ENCODE data around the gene DGLUCY. TPM values are rescaled to one million over a fixed set of nuclear protein-coding genes. Genes with fewer than 3 reads are reported as not detected.

Gene DGLUCY
- total and polyA plus RNA-seq, 4 donors: 17.9 to 58.1 (median 24.9) TPM

DNA sequence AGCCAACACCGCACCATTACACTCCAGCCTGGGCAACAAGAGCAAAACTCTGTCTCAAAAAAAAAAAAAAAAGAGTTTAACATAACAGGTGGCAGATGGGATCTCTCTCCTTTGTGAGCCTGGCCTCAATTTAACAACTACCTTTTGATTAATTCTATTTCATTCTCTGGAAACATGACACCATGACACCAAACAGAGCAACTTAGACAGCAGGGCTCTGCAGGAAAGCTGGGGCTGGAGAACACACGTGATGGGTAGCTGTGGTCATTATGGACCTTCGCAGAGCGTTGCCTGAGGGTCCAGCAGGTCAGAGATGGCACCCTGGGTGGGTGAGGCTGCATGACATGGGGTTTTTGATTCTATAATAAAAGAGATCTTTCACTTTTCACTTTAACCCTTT is 1.7 kb upstream of the DGLUCY start:
- no peak overlapping the region for H3K27ac ChIP-seq (ENCODE audit: low read depth in 1 of 2, low read length in 2 of 2)
- H3K4me3 ChIP-seq (ENCODE audit: low read depth in 1 of 3, low read length in 3 of 3): no peak overlapping the region
- no peaks in the 10 kb centered on the region for H3K9me3 ChIP-seq (ENCODE audit: control insufficient read depth in 4 of 4, low read length in 3 of 4)
- H3K36me3 ChIP-seq (ENCODE audit: control insufficient read depth in 4 of 4, insufficient read depth in 3 of 4, low read depth in 1 of 4, low read length in 3 of 4): no peaks in the 10 kb centered on the region
- DNase-seq (ENCODE audit: low spot score): no peak
- peaks cover 11 to 36% (median 28%) of the 10 kb centered on the region in 4 donors for H3K4me1 ChIP-seq (ENCODE audit: control insufficient read depth in 4 of 4, insufficient read depth in 4 of 4, low read length in 3 of 4)
- H3K27me3 ChIP-seq (ENCODE audit: control insufficient read depth in 4 of 4, insufficient read depth in 4 of 4, low read length in 3 of 4): no peaks in the 10 kb centered on the region
- WGBS: 96% methylated on average over 4 of the region's 4 CpGs
- TF ChIP-seq, protein P1, sequence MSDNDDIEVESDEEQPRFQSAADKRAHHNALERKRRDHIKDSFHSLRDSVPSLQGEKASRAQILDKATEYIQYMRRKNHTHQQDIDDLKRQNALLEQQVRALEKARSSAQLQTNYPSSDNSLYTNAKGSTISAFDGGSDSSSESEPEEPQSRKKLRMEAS (IDR thresholded peaks at IDR 0.05): no peak
- no peak for TF ChIP-seq HNF4G (IDR thresholded peaks at IDR 0.05)
- no peak overlapping the region for H3K9ac ChIP-seq (ENCODE audit: low read depth in 1 of 2, low read length in 2 of 2)

DNA sequence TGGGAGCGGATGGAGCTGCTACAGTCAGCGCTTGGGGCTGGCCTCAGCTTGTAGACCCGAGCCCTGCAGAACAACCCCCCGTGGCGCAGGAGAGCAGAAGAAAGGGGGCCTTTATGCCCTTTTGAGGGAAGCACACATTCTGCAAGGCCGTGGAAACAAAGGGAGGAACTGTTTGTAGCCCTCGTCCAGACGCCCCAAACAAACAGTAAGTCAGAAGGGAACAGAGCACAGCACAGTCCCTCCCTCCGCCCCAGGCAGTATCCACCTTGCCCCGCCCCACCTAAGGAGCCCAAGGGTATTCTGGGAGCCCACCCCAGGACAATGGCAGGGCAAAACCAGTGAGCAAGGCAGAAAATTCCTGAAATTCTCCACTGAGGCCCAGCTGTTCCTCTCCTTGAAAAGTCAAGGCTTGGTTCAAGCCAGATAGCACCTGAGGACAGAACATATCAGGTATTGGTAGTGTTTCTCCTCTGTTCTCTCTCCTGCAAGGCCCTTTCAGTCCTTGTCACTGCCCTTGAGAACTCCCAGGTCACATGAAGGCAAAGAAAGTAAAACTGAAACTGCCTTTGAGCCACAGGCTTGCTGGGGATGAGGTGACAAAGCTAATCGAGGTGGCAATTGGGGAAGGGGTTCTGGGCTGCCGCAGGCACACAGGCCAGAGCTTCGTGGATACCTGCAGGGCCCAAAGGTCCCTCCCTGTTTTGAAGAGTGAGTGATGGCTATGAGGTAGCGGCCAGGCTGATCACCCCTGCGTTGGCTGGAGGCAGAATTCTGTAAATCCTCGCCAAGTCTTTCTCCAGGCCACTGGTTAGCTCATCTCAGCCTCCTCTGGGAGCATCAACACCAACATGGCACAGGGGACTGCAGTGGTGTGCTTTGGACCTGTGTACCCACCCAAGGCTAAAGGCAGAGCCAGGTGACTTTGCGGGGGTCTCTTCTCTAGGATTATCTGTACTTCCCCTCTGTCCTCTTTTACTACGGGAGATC is 499 bp downstream of the DGLUCY start:
- Histone ChIP-seq H3K4me1 (ENCODE audit: control insufficient read depth in 4 of 4, insufficient read depth in 4 of 4, low read length in 3 of 4) (peaks cover 13 to 40% (median 31%) of the 10 kb centered on the region in 4 donors), H3K36me3 (ENCODE audit: control insufficient read depth in 4 of 4, insufficient read depth in 3 of 4, low read depth in 1 of 4, low read length in 3 of 4) (peaks cover 0 to 5% (median 1%) of the 10 kb centered on the region in 4 donors), H3K4me3 (ENCODE audit: low read depth in 1 of 3, low read length in 3 of 3) (peak overlapping the region; percentile 72 to 89 (median 87)), H3K27me3 (ENCODE audit: control insufficient read depth in 4 of 4, insufficient read depth in 4 of 4, low read length in 3 of 4) (no peaks in the 10 kb centered on the region), H3K9ac (ENCODE audit: low read depth in 1 of 2, low read length in 2 of 2) (peak overlapping the region; percentile 83 to 96), H3K27ac (ENCODE audit: low read depth in 1 of 2, low read length in 2 of 2) (peak overlapping the region; percentile 94 to 98), H3K9me3 (ENCODE audit: control insufficient read depth in 4 of 4, low read length in 3 of 4) (no peaks in the 10 kb centered on the region)
- TF ChIP-seq NR2F2 (IDR thresholded peaks at IDR 0.05): no peak
- no peak for TF ChIP-seq SP1 (IDR thresholded peaks at IDR 0.05)
- TF ChIP-seq TAF1 (conservative IDR thresholded peaks at IDR 0.05): no peak
- no peak for TF ChIP-seq FOXA2 (IDR thresholded peaks at IDR 0.05)
- TF ChIP-seq HNF4A (conservative IDR thresholded peaks at IDR 0.05): peak in 1 of 2 donors; percentile 13
- TF ChIP-seq, protein P2, sequence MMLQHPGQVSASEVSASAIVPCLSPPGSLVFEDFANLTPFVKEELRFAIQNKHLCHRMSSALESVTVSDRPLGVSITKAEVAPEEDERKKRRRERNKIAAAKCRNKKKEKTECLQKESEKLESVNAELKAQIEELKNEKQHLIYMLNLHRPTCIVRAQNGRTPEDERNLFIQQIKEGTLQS (IDR thresholded peaks at IDR 0.05): no peak
- TF ChIP-seq, protein P3, sequence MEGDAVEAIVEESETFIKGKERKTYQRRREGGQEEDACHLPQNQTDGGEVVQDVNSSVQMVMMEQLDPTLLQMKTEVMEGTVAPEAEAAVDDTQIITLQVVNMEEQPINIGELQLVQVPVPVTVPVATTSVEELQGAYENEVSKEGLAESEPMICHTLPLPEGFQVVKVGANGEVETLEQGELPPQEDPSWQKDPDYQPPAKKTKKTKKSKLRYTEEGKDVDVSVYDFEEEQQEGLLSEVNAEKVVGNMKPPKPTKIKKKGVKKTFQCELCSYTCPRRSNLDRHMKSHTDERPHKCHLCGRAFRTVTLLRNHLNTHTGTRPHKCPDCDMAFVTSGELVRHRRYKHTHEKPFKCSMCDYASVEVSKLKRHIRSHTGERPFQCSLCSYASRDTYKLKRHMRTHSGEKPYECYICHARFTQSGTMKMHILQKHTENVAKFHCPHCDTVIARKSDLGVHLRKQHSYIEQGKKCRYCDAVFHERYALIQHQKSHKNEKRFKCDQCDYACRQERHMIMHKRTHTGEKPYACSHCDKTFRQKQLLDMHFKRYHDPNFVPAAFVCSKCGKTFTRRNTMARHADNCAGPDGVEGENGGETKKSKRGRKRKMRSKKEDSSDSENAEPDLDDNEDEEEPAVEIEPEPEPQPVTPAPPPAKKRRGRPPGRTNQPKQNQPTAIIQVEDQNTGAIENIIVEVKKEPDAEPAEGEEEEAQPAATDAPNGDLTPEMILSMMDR (IDR thresholded peaks at IDR 0.05; ENCODE audit: low read depth, low read length, missing input control): no peak
- TF ChIP-seq JUND (IDR thresholded peaks at IDR 0.05): no peak
- peak in 1 of 2 donors; percentile 5 for TF ChIP-seq RAD21 (IDR thresholded peaks at IDR 0.05)
- TF ChIP-seq EGR1 (IDR thresholded peaks at IDR 0.05; ENCODE audit: low read depth in 2 of 2): no peak
- TF ChIP-seq HNF4G (IDR thresholded peaks at IDR 0.05): no peak
- TF ChIP-seq, protein P1 (IDR thresholded peaks at IDR 0.05): no peak
- TF ChIP-seq, protein P4, sequence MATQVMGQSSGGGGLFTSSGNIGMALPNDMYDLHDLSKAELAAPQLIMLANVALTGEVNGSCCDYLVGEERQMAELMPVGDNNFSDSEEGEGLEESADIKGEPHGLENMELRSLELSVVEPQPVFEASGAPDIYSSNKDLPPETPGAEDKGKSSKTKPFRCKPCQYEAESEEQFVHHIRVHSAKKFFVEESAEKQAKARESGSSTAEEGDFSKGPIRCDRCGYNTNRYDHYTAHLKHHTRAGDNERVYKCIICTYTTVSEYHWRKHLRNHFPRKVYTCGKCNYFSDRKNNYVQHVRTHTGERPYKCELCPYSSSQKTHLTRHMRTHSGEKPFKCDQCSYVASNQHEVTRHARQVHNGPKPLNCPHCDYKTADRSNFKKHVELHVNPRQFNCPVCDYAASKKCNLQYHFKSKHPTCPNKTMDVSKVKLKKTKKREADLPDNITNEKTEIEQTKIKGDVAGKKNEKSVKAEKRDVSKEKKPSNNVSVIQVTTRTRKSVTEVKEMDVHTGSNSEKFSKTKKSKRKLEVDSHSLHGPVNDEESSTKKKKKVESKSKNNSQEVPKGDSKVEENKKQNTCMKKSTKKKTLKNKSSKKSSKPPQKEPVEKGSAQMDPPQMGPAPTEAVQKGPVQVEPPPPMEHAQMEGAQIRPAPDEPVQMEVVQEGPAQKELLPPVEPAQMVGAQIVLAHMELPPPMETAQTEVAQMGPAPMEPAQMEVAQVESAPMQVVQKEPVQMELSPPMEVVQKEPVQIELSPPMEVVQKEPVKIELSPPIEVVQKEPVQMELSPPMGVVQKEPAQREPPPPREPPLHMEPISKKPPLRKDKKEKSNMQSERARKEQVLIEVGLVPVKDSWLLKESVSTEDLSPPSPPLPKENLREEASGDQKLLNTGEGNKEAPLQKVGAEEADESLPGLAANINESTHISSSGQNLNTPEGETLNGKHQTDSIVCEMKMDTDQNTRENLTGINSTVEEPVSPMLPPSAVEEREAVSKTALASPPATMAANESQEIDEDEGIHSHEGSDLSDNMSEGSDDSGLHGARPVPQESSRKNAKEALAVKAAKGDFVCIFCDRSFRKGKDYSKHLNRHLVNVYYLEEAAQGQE (IDR thresholded peaks at IDR 0.05): peak; percentile 46
- TF ChIP-seq YY1 (IDR thresholded peaks at IDR 0.05): peak; percentile 61
- peak in 1 of 2 donors; percentile 9 for TF ChIP-seq RXRA (IDR thresholded peaks at IDR 0.05)
- TF ChIP-seq, protein P5, sequence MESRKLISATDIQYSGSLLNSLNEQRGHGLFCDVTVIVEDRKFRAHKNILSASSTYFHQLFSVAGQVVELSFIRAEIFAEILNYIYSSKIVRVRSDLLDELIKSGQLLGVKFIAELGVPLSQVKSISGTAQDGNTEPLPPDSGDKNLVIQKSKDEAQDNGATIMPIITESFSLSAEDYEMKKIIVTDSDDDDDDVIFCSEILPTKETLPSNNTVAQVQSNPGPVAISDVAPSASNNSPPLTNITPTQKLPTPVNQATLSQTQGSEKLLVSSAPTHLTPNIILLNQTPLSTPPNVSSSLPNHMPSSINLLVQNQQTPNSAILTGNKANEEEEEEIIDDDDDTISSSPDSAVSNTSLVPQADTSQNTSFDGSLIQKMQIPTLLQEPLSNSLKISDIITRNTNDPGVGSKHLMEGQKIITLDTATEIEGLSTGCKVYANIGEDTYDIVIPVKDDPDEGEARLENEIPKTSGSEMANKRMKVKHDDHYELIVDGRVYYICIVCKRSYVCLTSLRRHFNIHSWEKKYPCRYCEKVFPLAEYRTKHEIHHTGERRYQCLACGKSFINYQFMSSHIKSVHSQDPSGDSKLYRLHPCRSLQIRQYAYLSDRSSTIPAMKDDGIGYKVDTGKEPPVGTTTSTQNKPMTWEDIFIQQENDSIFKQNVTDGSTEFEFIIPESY (IDR thresholded peaks at IDR 0.05): no peak
- TF ChIP-seq FOXA1 (IDR thresholded peaks at IDR 0.05): no peak
- TF ChIP-seq GABPA (IDR thresholded peaks at IDR 0.05 in 1 of 2, conservative IDR thresholded peaks at IDR 0.05 in 1 of 2): no peak
- peak; percentile 63 for DNase-seq (ENCODE audit: low spot score)
- WGBS: 1% methylated on average over 18 of the region's 18 CpGs

Measured in liver (tissue), 9 donors.